ENCODE data around the gene FARP2.

- TF ChIP-seq USF1 (IDR thresholded peaks at IDR 0.05) (no peak), YY1 (IDR thresholded peaks at IDR 0.05; ENCODE audit: low read depth) (no peak), REST (IDR thresholded peaks at IDR 0.05; ENCODE audit: low read depth) (no peak)
Observed at GRCh38 chr2:241378816-241379215, 22.7 kb downstream of the FARP2 start.

Measured in Ishikawa (cell line).